HG03175 (cell line): ENCODE results near the gene MAP1B.
"Not testable (repeated sequence)": the region's sequence is repeated elsewhere in the genome, so short reads cannot be mapped to it uniquely, and the experiment has no call there.

ENCODE experiments used
- ATAC-seq: cut with Tn5 transposase; IDR thresholded peaks from one replicate; pipeline ENCODE4 v1.9.1; 2021; ENCODE audit warnings: mild to moderate bottlenecking, moderate library complexity; ENCODE audit not compliant: unreplicated experiment

The MAP1B gene

DNA sequence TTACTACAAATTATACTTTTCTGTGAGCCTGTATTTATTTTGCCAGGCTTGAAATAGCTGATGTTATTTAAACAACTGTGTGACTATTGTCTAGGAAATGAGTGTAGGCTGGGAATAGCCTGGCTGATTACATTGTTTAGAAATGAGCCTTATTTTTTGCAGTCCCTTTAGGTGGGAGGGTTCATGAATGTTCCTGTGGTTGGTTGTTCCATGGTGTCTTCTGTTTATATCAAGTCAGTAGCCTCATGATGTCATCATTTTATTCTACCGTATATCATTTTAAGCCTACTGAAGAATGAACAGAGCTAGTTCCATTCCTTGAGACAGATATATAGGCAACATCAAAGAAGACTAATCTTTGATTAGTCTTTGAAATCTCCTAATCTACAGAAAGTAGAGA lies 53.1 kb downstream of the MAP1B start:
- no peak for ATAC-seq

GRCh38 chr5:72160959-72161358 lies 53.7 kb downstream of the MAP1B start:
- ATAC-seq: no peak

GRCh38 chr5:72161951-72162350 lies 54.7 kb downstream of the MAP1B start:
- ATAC-seq: no peak

DNA sequence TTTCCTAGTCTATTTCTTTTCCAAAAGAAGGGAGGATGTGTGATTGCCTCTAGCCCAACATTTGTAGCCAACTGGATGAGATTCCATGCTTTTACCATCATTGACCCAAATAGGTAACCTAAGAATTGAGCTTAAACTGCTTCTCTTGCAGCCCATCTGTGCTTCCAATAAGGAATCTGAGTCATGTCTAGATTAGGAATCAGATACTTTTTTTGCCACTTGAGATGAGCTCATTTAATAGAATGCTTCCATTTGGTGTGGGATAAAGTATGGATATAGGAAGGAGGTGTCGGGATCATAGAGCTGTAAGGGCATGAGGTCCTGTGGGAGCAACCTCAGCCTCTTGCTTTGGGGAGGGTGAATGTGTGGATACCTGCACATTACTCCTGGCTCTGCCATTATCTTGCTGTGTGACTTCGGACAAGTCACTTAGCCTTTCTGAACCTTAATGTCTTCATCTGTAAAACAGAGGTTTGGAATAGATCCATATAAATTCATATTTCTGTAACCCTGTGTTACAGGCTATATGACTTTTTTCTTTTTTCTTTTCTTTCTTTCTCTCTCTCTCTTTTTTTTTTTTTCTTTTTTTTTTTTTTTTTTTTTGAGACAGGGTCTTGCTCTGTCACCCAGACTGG lies 56.2 kb downstream of the MAP1B start:
- no peak for ATAC-seq

DNA sequence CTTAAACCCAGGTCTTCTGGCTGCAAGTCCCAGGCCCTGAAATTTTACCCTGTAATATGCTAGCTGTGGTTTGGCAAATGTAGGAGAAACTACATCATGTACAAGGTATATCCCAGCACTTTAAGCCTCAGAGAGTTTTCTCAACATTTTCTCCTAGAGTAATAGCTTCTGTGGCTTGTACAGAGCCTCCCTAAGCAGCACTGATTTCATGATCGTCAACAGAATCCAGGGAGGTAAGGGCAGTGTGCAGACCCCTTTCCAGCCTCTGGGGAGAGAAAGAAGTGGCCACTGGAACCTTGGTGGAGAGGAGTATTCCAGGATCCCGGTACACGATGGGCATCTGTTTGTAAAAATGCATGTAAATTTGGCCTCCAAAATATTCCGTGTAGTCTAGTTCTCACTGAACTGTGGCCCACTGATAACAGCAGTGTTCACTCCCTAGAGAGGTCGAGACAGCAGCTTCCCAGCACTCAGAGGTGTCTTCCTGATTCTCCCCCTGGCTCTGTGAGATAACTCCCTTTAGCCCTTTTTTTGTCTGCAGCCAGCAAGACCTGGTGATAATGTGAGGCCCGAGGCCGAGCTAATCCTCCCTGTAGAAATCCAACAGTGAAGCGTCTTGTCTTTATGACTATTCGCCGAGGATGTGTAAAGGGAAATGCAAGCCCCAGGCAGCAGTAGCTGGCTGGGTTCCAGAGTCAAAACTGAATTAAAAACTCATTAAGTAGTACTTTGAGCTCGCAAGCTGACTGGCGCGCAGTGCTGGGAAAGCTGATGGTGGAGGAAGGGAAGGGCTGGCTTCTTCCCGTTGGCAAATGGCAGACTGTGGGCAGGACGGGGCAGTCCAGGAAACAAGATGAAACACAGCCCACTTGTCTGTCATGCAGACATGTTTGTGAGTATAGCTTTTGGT lies 59.0 kb downstream of the MAP1B start:
- no peak for ATAC-seq

DNA sequence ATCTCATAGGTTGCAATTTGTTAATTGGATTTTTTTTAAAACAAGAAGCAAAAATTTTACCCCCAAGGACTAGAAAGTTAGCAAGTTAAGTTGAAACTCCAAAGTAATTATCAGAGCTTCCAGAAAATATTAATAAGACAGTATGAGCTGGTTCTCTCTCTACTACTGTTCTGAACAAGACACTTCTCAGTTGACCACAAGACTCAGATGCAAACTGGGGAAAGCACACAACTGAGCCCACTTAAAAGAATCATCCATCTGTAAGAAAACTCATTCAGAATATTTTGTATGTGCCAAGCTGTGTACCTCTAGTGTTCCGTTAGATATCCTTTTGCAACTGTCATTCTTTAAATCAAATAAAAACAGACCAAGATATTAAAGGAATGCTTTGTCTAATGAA lies 60.0 kb downstream of the MAP1B start:
- ATAC-seq: no peak

DNA sequence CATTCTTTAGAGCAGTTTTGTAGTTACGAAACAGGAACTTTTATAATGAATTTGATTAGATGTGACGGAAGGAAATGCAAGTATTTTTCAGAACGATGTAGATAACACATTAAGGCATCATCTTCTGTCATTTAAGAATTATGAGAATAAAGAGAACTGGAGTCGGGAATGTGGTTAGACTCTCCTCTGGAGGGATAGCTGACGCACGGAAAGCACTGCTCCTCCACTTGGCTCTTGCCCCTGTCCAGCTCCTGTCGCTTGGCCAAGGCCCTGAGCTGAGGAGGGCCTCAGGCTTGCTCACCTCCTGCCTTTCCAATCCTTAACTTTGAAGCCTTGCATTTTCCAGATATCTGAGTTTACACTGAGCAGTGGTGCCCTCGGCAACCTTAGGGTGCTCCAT lies 60.5 kb downstream of the MAP1B start:
- no peak for ATAC-seq

DNA sequence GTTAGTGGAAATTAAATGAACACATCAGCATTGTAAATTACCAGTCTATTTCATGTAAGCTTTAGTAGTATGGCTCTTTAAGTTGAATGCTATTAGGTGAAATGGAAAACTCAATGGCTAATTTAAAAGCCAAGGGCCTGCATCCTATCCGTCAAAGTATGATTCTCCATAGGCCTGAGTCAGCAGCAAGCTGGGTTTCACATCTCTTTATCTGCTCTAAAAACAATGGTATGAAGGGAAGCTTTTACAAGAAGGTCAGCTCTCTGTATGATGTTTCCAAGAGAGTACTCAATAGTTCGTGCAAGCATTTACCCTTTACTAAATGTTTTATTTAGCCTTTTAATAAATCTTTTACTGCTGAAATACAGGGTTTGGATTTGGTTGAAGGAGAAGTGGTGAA lies 62.8 kb downstream of the MAP1B start:
- ATAC-seq: no peak

- not testable (repeated sequence) for ATAC-seq
Observed at GRCh38 chr5:72171181-72171580, 63.9 kb downstream of the MAP1B start.

DNA sequence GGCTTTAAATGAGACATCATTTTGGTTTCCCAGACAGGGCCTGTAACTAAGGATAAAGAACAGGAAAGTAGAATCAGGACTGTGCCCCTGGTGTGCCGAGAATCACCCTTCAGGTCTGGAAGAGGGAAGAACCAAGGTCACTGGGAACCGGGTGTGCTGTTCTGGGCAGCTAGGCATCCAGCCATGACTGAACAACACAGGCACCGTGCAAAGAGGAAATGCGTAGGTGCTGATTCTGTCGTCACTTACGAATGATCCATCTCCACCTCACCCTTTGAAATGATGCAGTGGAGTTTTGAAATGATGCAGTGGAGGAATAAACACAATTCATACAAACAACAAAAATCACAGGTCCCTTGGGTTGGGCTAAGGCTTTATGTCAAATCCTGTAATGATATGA lies 64.4 kb downstream of the MAP1B start:
- ATAC-seq: no peak

DNA sequence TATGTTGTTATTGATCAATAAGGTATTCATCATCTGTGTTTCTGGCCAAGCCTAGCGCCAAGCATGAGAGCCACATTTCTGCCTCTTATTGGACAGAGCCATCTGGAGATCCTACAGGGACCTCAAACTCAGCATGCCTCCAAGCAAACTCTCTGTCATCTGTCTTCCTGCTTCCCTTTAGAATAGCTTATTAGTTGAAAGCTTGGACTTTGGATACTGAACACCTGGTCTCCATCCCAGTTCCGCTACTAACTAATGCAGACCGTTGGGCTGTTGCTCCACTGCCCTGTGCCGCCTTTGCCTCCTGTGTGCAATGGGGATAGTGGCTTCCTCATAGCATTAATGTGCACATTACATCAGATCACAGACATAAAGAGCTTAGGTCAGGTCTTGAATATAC lies 65.5 kb downstream of the MAP1B start:
- ATAC-seq: no peak

DNA sequence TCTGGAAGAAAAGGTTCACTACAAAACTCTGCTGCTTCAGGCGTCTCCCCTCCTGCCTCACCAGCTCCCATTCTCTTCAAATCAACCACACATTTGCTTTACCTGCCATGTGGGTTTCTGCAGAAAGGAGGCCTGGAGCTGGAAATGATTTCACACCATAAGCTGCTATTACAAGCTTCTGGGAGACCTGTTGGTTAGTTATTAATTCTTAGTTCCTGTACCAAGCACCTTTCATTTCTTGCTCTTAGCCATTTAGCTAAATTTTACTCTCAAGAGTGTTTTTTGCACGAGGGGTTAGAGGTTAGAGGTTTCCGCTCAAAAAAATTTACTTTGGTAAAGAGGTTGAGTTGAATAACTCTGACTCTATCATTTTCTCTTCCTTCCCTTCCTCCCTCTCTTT lies 70.3 kb downstream of the MAP1B start:
- ATAC-seq: peak; percentile 85

DNA sequence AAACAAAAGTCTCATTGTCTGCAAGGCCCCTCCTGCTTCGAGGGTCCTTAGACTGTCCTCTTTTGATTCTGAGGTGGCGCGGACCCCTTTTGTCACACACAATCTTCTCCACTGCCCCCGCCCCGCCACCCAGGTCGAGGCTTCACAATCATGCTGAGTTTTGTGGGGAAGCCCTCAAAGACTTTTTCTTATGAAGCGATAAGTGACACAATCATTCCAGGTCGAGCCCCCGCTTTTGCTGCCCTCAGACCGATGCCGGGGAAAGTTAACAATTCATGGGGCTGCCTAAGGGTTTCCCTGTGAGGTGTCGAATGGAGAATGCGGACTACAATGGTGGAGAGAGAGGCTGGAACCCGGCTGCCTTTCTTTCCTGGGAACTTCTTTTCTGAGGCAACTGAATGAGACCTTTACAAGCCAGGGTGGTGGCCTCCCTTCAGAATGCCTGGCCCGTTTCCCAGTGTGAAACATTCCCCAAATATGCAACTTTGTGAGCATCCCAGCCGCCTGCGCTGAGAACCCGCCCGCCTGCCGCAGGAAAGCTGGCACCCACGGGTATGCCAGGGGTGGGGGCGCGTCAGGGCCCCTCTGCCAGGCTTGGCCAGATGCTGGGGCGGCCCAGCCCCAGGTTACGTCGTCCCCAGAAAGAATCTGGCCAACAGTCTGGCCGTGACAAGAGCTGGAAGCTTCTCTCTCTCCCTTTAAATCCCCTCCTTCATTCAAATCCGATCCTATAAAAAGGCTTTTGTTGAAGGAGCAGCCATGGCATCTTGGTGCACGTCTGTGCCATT lies 71.9 kb downstream of the MAP1B start:
- no peak for ATAC-seq

- ATAC-seq: no peak
Observed at GRCh38 chr5:72179816-72180440, 72.7 kb downstream of the MAP1B start.

- no peak for ATAC-seq
Observed at GRCh38 chr5:72180925-72181324, 73.7 kb downstream of the MAP1B start.

GRCh38 chr5:72182686-72183085 lies 75.4 kb downstream of the MAP1B start:
- no peak for ATAC-seq

DNA sequence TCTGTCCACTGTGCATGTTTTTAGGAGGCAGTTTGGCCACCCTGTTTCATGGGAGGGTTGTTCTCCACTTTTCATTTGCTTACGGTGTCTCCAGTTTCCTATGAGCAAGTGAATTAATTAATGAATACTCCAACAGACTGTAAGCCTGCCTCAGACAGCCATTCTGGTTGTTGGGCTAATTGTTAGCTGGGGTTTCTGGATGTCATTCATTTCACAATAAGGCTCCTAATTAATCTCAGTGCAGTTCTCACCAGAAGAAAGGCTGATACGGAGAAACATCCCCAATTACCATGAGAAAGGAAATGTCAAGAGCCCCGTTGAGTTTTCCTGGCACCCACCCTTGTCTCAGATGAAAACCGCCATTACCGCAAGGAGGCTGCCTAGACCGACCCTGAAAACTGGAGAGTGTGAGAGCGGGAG lies 75.8 kb downstream of the MAP1B start:
- no peak for ATAC-seq

DNA sequence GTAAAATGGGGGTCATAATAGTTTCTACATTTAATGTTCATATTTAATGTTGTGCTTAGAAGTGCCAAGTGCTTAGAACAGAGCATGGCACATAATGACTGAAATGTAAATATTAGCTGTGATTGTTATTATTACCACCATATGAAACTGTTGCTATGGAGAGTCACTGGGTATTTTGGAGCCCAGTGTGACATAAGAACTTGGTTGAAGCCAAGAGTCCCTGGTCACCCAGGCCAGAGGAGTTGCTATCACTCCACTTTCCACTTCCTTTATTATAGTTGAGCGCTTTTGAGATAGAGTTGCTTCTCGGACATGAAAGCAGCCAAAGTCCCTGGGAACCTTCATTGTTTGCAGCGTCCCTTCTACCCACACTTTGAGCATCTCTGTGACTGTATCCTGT lies 77.1 kb downstream of the MAP1B start:
- no peak for ATAC-seq

- no peak for ATAC-seq
Observed at GRCh38 chr5:72185496-72186329, 78.4 kb downstream of the MAP1B start.

- ATAC-seq: no peak
Observed at GRCh38 chr5:72187388-72188075, 80.3 kb downstream of the MAP1B start.
